GM23248 (cell line): ENCODE data around the gene PPP1R3G. TPM values are rescaled to one million over a fixed set of nuclear protein-coding genes. Genes with fewer than 3 reads are reported as not detected.

Source experiments
- DNase-seq: peaks from one replicate; pipeline ENCODE4 v3.0.0-alpha.2; 2015
- H2AFZ ChIP-seq: fragments of 200-600 bp; sonication (generic); 2 replicates; pipeline ENCODE4 v1.6.1; 2016; ENCODE audit warnings: antibody characterized with exemption
- H3F3A ChIP-seq: fragments of 200-600 bp; sonication (generic); 2 replicates; pipeline ENCODE4 v1.6.1; 2016; ENCODE audit warnings: mild to moderate bottlenecking, antibody characterized with exemption, mixed run types; ENCODE audit not compliant: insufficient read depth
- H3K27ac ChIP-seq: fragments of 200-600 bp; sonication (generic); 2 replicates; pipeline ENCODE4 v1.5.1; 2016; ENCODE audit warnings: mild to moderate bottlenecking
- H3K27me3 ChIP-seq: fragments of 200-600 bp; sonication (generic); replicated peaks from 2 replicates; pipeline ENCODE4 v1.6.1; 2016; ENCODE audit warnings: mild to moderate bottlenecking; ENCODE audit not compliant: insufficient read depth
- H3K36me3 ChIP-seq: fragments of 200-600 bp; sonication (generic); 2 replicates; pipeline ENCODE4 v1.6.1; 2016; ENCODE audit warnings: low read depth, mild to moderate bottlenecking
- H3K4me1 ChIP-seq: fragments of 200-600 bp; sonication (generic); 2 replicates; pipeline ENCODE4 v1.6.1; 2016; ENCODE audit warnings: mild to moderate bottlenecking; ENCODE audit not compliant: insufficient read depth
- H3K4me2 ChIP-seq: fragments of 200-600 bp; sonication (generic); one replicate; pipeline ENCODE4 v1.6.1; 2016; ENCODE audit warnings: mild to moderate bottlenecking; ENCODE audit not compliant: unreplicated experiment
- H3K4me3 ChIP-seq: fragments of 200-600 bp; sonication (generic); 2 replicates; pipeline ENCODE4 v1.5.1; 2016; ENCODE audit warnings: mild to moderate bottlenecking
- H3K79me2 ChIP-seq: fragments of 200-600 bp; sonication (generic); 2 replicates; pipeline ENCODE4 v1.6.1; 2016; ENCODE audit warnings: mild to moderate bottlenecking; ENCODE audit not compliant: insufficient read depth
- H3K9ac ChIP-seq: fragments of 200-600 bp; sonication (generic); 2 replicates; pipeline ENCODE4 v1.6.1; 2016; ENCODE audit warnings: mild to moderate bottlenecking
- H3K9me2 ChIP-seq: fragments of 200-600 bp; sonication (generic); 2 replicates; pipeline ENCODE4 v1.6.1; 2016; ENCODE audit warnings: mixed run types, mild to moderate bottlenecking, moderate library complexity; ENCODE audit not compliant: insufficient read depth
- H3K9me3 ChIP-seq: fragments of 200-600 bp; sonication (generic); one replicate; pipeline ENCODE4 v1.6.1; 2017; ENCODE audit warnings: low read depth
- H4K20me1 ChIP-seq: fragments of 200-600 bp; sonication (generic); 2 replicates; pipeline ENCODE4 v1.6.0; 2016; ENCODE audit not compliant: insufficient read depth
- EZH2 ChIP-seq: fragments of 200-600 bp; sonication (generic); IDR thresholded peaks from 2 replicates; pipeline ENCODE4 v1.6.1; 2018; ENCODE audit warnings: antibody characterized with exemption, mild to moderate bottlenecking; ENCODE audit not compliant: insufficient read depth, poor library complexity, severe bottlenecking
- EZH2phosphoT487 ChIP-seq: fragments of 200-600 bp; sonication (generic); IDR thresholded peaks from 2 replicates; pipeline ENCODE4 v1.6.1; 2018; ENCODE audit warnings: antibody characterized with exemption, moderate library complexity, mild to moderate bottlenecking, low read depth; ENCODE audit not compliant: insufficient read depth
- WGBS, 2 experiments: methylation state at CpG; one replicate each; pipeline ENCODE4 v1.1.6; 2015 to 2017; ENCODE audit warnings: low lambda C conversion rate in 2 of 2, low coverage in 1 of 2; ENCODE audit errors: missing lambda C conversion rate in 2 of 2; 5-methylcytosine and 5-hydroxymethylcytosine counted together
- in situ Hi-C: fragments of 300-500 bp; cut with MboI; formaldehyde crosslinking; loops from 2 replicates; pipeline ENCODE4 v1.15.0; 2020
- polyA plus RNA-seq: library from polyadenylated mRNA; unstranded; fragments of >200 nt; fragmentation: Nextera tagmentation; extraction: Ambion mirVana; gene quantifications from 2 replicates; pipeline ENCODE4 v1.2.1, GENCODE V29; 2016
- total RNA-seq: library from RNA; depleted of rRNA; stranded (reverse); fragments of >200 nt; shearing (Covaris generic); gene quantifications from 2 replicates; pipeline ENCODE4 v1.2.3, GENCODE V29; 2014

The PPP1R3G gene
- total and polyA plus RNA-seq, 2 experiments from 2014 or later, result 0.84 to 2.6 TPM

DNA sequence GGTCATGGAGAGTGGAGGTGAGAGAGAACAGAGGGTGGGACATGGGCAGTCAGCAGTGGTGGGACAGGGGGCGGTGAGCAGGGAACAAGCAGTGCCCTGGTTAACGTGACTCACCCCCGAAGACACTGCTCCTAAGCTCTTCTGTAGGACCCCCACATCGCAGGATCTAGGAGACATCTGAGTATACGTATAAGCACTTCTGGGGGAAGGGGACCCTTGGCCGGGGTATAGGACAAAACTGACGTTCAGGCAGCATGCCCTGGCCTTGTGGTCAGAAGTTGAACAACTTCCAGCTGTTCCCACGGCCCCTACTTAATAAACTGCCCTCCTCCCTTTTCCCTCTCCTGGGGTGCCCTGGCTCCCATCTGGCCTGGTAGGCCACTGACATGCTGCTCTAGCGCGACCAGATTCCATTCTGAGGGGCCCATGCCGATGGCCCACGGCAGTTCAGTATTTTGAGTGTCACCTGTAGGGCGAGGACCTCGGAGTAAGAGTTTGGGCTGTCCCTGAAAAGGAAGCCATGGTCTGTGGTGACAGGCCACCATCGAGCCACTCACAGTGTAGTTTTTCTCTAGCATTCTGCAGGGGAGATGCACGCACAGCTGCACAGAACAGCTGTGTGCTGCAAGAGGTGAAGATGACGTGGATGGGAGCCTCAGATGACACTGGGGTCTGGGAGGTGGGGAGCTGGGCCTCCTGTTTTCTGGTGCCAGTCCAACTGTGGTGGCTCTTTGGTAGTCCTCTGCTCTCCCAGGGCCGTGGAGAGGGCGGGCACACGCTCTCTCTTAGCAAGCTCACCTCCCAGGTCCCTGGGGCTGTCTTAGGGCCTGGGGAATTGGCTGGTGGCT lies 38.4 kb downstream of the PPP1R3G start:
- H3F3A ChIP-seq, result no peaks in the 10 kb centered on the region
- no peak overlapping the region for H3K4me2 ChIP-seq
- H3K27me3 ChIP-seq, result no peaks in the 10 kb centered on the region
- no peak overlapping the region for H3K4me3 ChIP-seq
- H3K79me2 ChIP-seq, result no peaks in the 10 kb centered on the region
- H3K9ac ChIP-seq, result no peak overlapping the region
- no peaks in the 10 kb centered on the region for H3K9me3 ChIP-seq
- in situ Hi-C loops, result no loop called here
- no peak for TF ChIP-seq EZH2
- no peak for TF ChIP-seq EZH2phosphoT487
- no peak overlapping the region for H2AFZ ChIP-seq
- 95 to 98% methylated on average over 20 of the region's 20 CpGs for WGBS, 2 experiments
- no peak overlapping the region for H3K27ac ChIP-seq
- no peaks in the 10 kb centered on the region for H4K20me1 ChIP-seq
- no peak for DNase-seq
- H3K9me2 ChIP-seq, result no peaks in the 10 kb centered on the region
- H3K36me3 ChIP-seq, result no peaks in the 10 kb centered on the region
- H3K4me1 ChIP-seq, result peaks cover 10% of the 10 kb centered on the region

DNA sequence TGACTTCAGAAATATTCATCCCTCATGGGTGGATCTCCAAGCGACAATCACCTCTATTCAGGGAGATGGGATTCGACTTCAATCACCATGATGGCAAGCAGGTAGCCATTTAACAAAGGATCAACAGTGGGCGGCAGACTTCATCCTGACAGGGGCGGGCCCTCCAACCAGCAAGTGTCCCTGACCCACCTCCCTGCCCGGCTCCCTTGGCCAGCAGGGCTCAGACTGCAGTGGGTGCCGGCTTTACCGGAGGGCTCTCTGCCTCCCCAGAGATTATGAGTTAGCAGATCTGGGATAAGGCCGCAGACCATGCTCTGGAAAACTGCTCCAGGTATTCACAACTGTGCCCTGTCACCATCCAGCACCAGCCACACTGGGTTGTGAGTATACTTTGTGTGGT lies 39.4 kb downstream of the PPP1R3G start:
- in situ Hi-C loops, result no loop called here
- no peak overlapping the region for H3K4me2 ChIP-seq
- no peaks in the 10 kb centered on the region for H4K20me1 ChIP-seq
- H3K79me2 ChIP-seq, result no peaks in the 10 kb centered on the region
- peaks cover 10% of the 10 kb centered on the region for H3K4me1 ChIP-seq
- H3K9ac ChIP-seq, result no peak overlapping the region
- H3K4me3 ChIP-seq, result no peak overlapping the region
- no peaks in the 10 kb centered on the region for H3K9me2 ChIP-seq
- WGBS, 2 experiments, result 96 to 98% methylated on average over 7 to 8 of the region's 8 CpGs
- no peak for DNase-seq
- no peak overlapping the region for H3K27ac ChIP-seq
- no peaks in the 10 kb centered on the region for H3F3A ChIP-seq
- H3K9me3 ChIP-seq, result no peaks in the 10 kb centered on the region
- H2AFZ ChIP-seq, result no peak overlapping the region
- no peaks in the 10 kb centered on the region for H3K27me3 ChIP-seq
- H3K36me3 ChIP-seq, result no peaks in the 10 kb centered on the region
- TF ChIP-seq EZH2phosphoT487 (no peak), EZH2 (no peak)

DNA sequence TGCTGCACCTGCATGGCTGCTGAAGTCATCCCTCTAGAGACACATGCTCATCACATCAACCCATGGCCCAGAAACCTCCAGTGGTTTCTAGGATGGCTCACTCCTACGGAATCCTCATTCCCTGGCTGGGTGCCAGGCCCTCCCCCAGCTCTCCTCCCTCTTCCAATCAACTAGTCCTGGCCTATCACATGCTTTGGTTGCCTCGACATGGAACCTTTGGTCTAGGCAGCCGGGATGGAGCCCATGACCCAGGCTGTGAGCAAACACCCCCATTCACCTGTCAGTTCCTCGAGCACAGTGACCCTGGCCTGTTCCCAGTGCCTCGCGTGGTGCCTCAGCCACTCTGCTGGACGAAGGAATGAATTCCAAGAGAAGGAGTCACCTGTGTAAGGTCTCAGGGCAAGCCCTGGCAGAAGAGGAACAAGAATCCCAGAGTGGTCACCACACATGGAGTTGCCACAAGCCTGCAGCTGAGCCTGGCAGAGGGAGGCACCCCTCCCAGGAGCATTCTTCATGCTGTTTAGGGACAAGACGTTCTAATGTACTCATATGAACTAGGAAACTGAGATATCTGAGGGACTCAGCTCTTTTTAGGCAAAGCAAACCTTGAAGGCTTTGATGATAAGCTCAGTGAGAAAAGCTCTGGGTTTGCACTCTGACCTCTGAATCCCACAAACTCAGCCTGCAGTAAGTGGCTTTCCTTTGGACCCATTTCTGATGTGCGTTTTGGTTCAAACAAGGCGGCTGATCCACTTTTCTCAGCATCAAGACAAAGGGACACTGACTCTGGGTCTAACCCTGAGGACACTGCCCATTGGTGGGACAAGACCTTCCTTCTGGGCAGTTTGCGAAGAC lies 40.2 kb downstream of the PPP1R3G start:
- Histone ChIP-seq H3K27ac (no peak overlapping the region), H3K79me2 (no peaks in the 10 kb centered on the region), H2AFZ (no peak overlapping the region), H3K9ac (no peak overlapping the region), H3K9me3 (no peaks in the 10 kb centered on the region), H4K20me1 (no peaks in the 10 kb centered on the region), H3K9me2 (no peaks in the 10 kb centered on the region), H3K27me3 (no peaks in the 10 kb centered on the region), H3K36me3 (no peaks in the 10 kb centered on the region), H3K4me2 (no peak overlapping the region), H3F3A (no peaks in the 10 kb centered on the region), H3K4me1 (peaks cover 10% of the 10 kb centered on the region), H3K4me3 (no peak overlapping the region)
- TF ChIP-seq EZH2phosphoT487 (no peak), EZH2 (no peak)
- peak; percentile 35 for DNase-seq
- in situ Hi-C loops, result no loop called here
- 88% methylated on average over 11 of the region's 11 CpGs for WGBS, 2 experiments

DNA sequence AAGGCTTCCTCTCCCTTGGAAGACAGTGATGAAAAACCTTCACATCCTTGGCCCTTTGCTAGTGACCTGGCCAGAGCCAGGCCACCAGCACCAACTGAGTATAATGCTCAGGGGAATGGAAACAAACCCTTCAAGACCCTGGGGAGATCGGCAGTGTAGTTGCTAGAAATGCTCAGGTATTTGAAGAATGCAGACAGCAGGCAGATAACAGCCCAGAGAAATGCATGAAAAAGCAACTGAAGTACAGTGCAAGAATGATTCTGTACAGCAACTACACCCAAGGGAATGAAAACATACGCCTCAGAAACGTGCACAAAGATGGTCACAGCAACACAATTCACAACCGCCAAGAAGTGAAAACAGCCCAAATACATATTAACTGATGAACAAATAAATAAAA lies 41.1 kb downstream of the PPP1R3G start:
- Histone ChIP-seq H3F3A (no peaks in the 10 kb centered on the region), H3K9me2 (no peaks in the 10 kb centered on the region), H3K4me1 (peaks cover 10% of the 10 kb centered on the region), H3K27ac (no peak overlapping the region), H3K79me2 (no peaks in the 10 kb centered on the region), H3K27me3 (no peaks in the 10 kb centered on the region), H4K20me1 (no peaks in the 10 kb centered on the region), H3K9ac (no peak overlapping the region), H3K4me3 (no peak overlapping the region), H3K4me2 (no peak overlapping the region), H3K9me3 (no peaks in the 10 kb centered on the region), H3K36me3 (no peaks in the 10 kb centered on the region), H2AFZ (no peak overlapping the region)
- in situ Hi-C loops, result no loop called here
- WGBS, 2 experiments, result 40 to 50% methylated on average over 3 to 4 of the region's 4 CpGs
- no peak for DNase-seq
- TF ChIP-seq EZH2phosphoT487, result no peak
- TF ChIP-seq EZH2, result no peak
